ENCODE results near the gene CASS4. TPM values are rescaled to one million over a fixed set of nuclear protein-coding genes. Genes with fewer than 3 reads are reported as not detected.
A peak's percentile ranks its signal among the peaks of the same experiment; 100 is the strongest.

Gene CASS4
- total and polyA plus RNA-seq, 9 of the 15 experiments (the other 6 are each of a cell fraction or from before 2014, with no cell fraction given), result 8.1 to 53.8 (median 26.7) TPM

DNA sequence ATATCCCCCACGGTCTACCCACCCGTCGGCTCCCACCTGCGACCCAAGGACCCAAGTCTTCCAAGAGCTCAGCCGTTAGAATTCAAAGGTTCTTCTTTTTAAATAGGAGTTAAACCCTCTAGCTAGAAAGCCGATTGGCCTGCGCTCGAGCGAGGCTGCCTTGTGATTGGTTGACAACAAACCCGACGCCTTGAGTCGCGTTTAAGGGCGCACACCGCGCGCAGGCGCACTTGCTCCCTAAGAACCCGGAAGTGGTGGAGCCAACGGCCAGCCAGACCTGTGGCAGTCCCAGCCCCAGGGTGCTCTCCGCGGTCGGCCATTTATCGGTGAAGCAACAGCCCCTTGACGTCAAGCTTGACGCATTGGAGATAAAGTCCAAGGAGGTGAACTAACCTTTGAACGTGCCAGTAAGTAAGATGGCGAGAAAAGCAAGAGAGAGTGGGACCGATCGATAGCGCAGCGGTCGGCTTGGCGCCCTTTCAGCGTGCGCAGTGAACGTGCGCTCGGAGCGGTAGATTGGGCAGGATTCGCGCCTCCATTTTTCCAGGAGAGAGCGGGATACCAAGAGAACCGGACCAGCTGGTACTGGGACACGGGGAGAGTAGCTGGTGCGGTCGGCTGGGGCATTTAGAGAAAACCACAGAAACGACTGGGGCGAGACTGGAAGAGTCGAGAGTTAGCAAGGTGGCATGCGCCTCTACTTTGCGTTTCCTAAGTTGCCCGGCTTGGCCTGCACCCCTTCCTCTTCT lies 19.8 kb upstream of the CASS4 start, which contains the start of the genes AURKA and CSTF1 (continued):
- TF ChIP-seq ETV1 (tag; conservative IDR thresholded peaks at IDR 0.05; ENCODE audit: low read depth), result 0 out of 2 replicates have a peak, but pooled peaks have one; percentile 8
- peak; percentile 86 for TF ChIP-seq ESRRA (IDR thresholded peaks at IDR 0.05; ENCODE audit: borderline replicate concordance, low read depth)
- TF ChIP-seq, protein P1, sequence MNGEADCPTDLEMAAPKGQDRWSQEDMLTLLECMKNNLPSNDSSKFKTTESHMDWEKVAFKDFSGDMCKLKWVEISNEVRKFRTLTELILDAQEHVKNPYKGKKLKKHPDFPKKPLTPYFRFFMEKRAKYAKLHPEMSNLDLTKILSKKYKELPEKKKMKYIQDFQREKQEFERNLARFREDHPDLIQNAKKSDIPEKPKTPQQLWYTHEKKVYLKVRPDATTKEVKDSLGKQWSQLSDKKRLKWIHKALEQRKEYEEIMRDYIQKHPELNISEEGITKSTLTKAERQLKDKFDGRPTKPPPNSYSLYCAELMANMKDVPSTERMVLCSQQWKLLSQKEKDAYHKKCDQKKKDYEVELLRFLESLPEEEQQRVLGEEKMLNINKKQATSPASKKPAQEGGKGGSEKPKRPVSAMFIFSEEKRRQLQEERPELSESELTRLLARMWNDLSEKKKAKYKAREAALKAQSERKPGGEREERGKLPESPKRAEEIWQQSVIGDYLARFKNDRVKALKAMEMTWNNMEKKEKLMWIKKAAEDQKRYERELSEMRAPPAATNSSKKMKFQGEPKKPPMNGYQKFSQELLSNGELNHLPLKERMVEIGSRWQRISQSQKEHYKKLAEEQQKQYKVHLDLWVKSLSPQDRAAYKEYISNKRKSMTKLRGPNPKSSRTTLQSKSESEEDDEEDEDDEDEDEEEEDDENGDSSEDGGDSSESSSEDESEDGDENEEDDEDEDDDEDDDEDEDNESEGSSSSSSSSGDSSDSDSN (IDR thresholded peaks at IDR 0.05; ENCODE audit: borderline replicate concordance in 1 of 2, low read depth in 2 of 2, low read length in 2 of 2), result 0 out of 4 replicates have a peak, but pooled peaks of 1 of the 2 experiments have one; percentile 47
- TF ChIP-seq, protein P2, sequence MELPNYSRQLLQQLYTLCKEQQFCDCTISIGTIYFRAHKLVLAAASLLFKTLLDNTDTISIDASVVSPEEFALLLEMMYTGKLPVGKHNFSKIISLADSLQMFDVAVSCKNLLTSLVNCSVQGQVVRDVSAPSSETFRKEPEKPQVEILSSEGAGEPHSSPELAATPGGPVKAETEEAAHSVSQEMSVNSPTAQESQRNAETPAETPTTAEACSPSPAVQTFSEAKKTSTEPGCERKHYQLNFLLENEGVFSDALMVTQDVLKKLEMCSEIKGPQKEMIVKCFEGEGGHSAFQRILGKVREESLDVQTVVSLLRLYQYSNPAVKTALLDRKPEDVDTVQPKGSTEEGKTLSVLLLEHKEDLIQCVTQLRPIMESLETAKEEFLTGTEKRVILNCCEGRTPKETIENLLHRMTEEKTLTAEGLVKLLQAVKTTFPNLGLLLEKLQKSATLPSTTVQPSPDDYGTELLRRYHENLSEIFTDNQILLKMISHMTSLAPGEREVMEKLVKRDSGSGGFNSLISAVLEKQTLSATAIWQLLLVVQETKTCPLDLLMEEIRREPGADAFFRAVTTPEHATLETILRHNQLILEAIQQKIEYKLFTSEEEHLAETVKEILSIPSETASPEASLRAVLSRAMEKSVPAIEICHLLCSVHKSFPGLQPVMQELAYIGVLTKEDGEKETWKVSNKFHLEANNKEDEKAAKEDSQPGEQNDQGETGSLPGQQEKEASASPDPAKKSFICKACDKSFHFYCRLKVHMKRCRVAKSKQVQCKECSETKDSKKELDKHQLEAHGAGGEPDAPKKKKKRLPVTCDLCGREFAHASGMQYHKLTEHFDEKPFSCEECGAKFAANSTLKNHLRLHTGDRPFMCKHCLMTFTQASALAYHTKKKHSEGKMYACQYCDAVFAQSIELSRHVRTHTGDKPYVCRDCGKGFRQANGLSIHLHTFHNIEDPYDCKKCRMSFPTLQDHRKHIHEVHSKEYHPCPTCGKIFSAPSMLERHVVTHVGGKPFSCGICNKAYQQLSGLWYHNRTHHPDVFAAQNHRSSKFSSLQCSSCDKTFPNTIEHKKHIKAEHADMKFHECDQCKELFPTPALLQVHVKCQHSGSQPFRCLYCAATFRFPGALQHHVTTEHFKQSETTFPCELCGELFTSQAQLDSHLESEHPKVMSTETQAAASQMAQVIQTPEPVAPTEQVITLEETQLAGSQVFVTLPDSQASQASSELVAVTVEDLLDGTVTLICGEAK (IDR thresholded peaks at IDR 0.05), result 0 out of 2 replicates have a peak, but pooled peaks have one; percentile 7
- TF ChIP-seq, protein P2 (CRISPR knock-in tag; IDR thresholded peaks at IDR 0.05), result no peak
- peak in 1 of 2 experiments; percentile 68; a peak in 1 of 4 replicates for TF ChIP-seq NONO (IDR thresholded peaks at IDR 0.05; ENCODE audit: low read depth in 2 of 2, low read length in 1 of 2)
- TF ChIP-seq CSDE1 (IDR thresholded peaks at IDR 0.05), result 0 out of 4 replicates have a peak, but pooled peaks of 1 of the 2 experiments have one; percentile 17
- peak; percentile 71 for TF ChIP-seq PML (IDR thresholded peaks at IDR 0.05; ENCODE audit: low read length)
- peak; percentile 83 for TF ChIP-seq POLR2A (conservative IDR thresholded peaks at IDR 0.05)
- TF ChIP-seq ZBTB17 (CRISPR knock-in tag; IDR thresholded peaks at IDR 0.05), result peak; percentile 100
- 0 out of 2 replicates have a peak, but pooled peaks have one; percentile 77 for TF ChIP-seq ZZZ3 (IDR thresholded peaks at IDR 0.05)
- TF ChIP-seq JUN (IDR thresholded peaks at IDR 0.05; ENCODE audit: borderline replicate concordance, low read depth, low read length), result peak; percentile 73; the same call in 1 of the 2 replicates
- no peak; the same call in 1 of the 2 replicates for TF ChIP-seq JUN (CRISPR knock-in tag; IDR thresholded peaks at IDR 0.05; ENCODE audit: borderline replicate concordance)
- TF ChIP-seq ETV5 (CRISPR knock-in tag; IDR thresholded peaks at IDR 0.05; ENCODE audit: low read depth), result peak; percentile 18; the same call in 1 of the 2 replicates
- TF ChIP-seq E2F3 (CRISPR knock-in tag; IDR thresholded peaks at IDR 0.05), result 0 out of 2 replicates have a peak, but pooled peaks have one; percentile 57
- TF ChIP-seq ZNF253 (CRISPR knock-in tag; conservative IDR thresholded peaks at IDR 0.05), result no peak
